MM.1S (cell line): ENCODE data around the gene TTLL1.

Source experiments
- DNase-seq: peaks from one replicate; pipeline ENCODE4 v3.0.0-alpha.2; 2015
- H2AFZ ChIP-seq: fragments of 300-600 bp; sonication (generic); 2 replicates; pipeline ENCODE4 v1.6.0; 2016; ENCODE audit warnings: antibody characterized with exemption, low read length
- H3F3A ChIP-seq: fragments of 300-600 bp; sonication (generic); 2 replicates; pipeline ENCODE4 v1.6.1; 2016; ENCODE audit warnings: mild to moderate bottlenecking, antibody characterized with exemption, low read length, moderate library complexity, mixed read lengths; ENCODE audit not compliant: insufficient read depth
- H3K27ac ChIP-seq: fragments of 300-600 bp; sonication (generic); 2 replicates; pipeline ENCODE4 v1.5.1; 2016; ENCODE audit warnings: mild to moderate bottlenecking, low read length
- H3K27me3 ChIP-seq: fragments of 300-600 bp; sonication (generic); replicated peaks from 2 replicates; pipeline ENCODE4 v1.6.0; 2016; ENCODE audit warnings: low read length; ENCODE audit not compliant: insufficient read depth
- H3K36me3 ChIP-seq: fragments of 300-600 bp; sonication (generic); replicated peaks from 2 replicates; pipeline ENCODE4 v1.6.1; 2016; ENCODE audit warnings: mild to moderate bottlenecking, low read length, mixed read lengths; ENCODE audit not compliant: insufficient read depth
- H3K4me1 ChIP-seq: fragments of 300-600 bp; sonication (generic); 2 replicates; pipeline ENCODE4 v1.6.1; 2016; ENCODE audit warnings: low read length, mixed read lengths
- H3K4me2 ChIP-seq: fragments of 300-600 bp; sonication (generic); 2 replicates; pipeline ENCODE4 v1.6.0; 2016; ENCODE audit warnings: low read depth, low read length
- H3K4me3 ChIP-seq: fragments of 300-600 bp; sonication (generic); 2 replicates; pipeline ENCODE4 v1.5.1; 2016; ENCODE audit warnings: low read length, mixed read lengths
- H3K79me2 ChIP-seq: fragments of 300-600 bp; sonication (generic); 2 replicates; pipeline ENCODE4 v1.6.1; 2016; ENCODE audit warnings: mixed run types, low read length, mixed read lengths
- H3K9ac ChIP-seq: fragments of 300-600 bp; sonication (generic); 2 replicates; pipeline ENCODE4 v1.6.1; 2016; ENCODE audit warnings: low read length, mixed read lengths
- H3K9me2 ChIP-seq: fragments of 300-600 bp; sonication (generic); replicated peaks from 2 replicates; pipeline ENCODE4 v1.6.1; 2016; ENCODE audit warnings: mild to moderate bottlenecking, low read length, mixed read lengths; ENCODE audit not compliant: insufficient read depth
- H3K9me3 ChIP-seq: fragments of 300-600 bp; sonication (generic); replicated peaks from 2 replicates; pipeline ENCODE4 v1.6.1; 2016; ENCODE audit warnings: mild to moderate bottlenecking, low read length, mixed read lengths; ENCODE audit not compliant: insufficient read depth
- H4K20me1 ChIP-seq: fragments of 300-600 bp; sonication (generic); 2 replicates; pipeline ENCODE4 v1.6.1; 2016; ENCODE audit warnings: mild to moderate bottlenecking, low read length, moderate library complexity, mixed read lengths; ENCODE audit not compliant: insufficient read depth
- CTCF ChIP-seq: fragments of 300-600 bp; sonication (generic); IDR thresholded peaks from 2 replicates; pipeline ENCODE4 v1.5.1; 2016; ENCODE audit warnings: antibody characterized with exemption, low read length, mixed read lengths
- EZH2 ChIP-seq: fragments of 300-600 bp; sonication (generic); optimal IDR thresholded peaks from 2 replicates; pipeline ENCODE3; 2017; ENCODE audit warnings: low read depth, mild to moderate bottlenecking, antibody characterized with exemption, low read length, mixed read lengths
- EZH2phosphoT487 ChIP-seq: fragments of 300-600 bp; sonication (generic); IDR thresholded peaks from 2 replicates; pipeline ENCODE4 v1.6.1; 2018; ENCODE audit warnings: antibody characterized with exemption, low read length

TTLL1 gene

GRCh38 chr22:43005106-43005505 is 84.1 kb downstream of the TTLL1 start:
- 0 out of 2 replicates have a peak, but pooled peaks cover 6% of the 10 kb centered on the region for H3K4me1 ChIP-seq
- H3K4me2 ChIP-seq = no peak overlapping the region
- H3F3A ChIP-seq = no peaks in the 10 kb centered on the region
- H3K36me3 ChIP-seq = no peaks in the 10 kb centered on the region
- no peak overlapping the region for H3K9ac ChIP-seq
- DNase-seq = no peak
- no peaks in the 10 kb centered on the region for H3K27me3 ChIP-seq
- H2AFZ ChIP-seq = no peak overlapping the region
- TF ChIP-seq CTCF = no peak
- TF ChIP-seq EZH2phosphoT487 = no peak
- TF ChIP-seq EZH2 = no peak
- no peaks in the 10 kb centered on the region for H3K9me2 ChIP-seq
- H3K4me3 ChIP-seq = no peak overlapping the region
- H3K9me3 ChIP-seq = no peaks in the 10 kb centered on the region
- H4K20me1 ChIP-seq = no peaks in the 10 kb centered on the region; the same call in none of the 2 replicates
- H3K27ac ChIP-seq = no peak overlapping the region
- peaks cover 67% of the 10 kb centered on the region for H3K79me2 ChIP-seq

- H3K9ac ChIP-seq = no peak overlapping the region
- H3K36me3 ChIP-seq = no peaks in the 10 kb centered on the region
- TF ChIP-seq CTCF (no peak), EZH2phosphoT487 (no peak), EZH2 (no peak)
- H3F3A ChIP-seq = no peaks in the 10 kb centered on the region
- H3K9me2 ChIP-seq = no peaks in the 10 kb centered on the region
- no peak overlapping the region for H2AFZ ChIP-seq
- no peaks in the 10 kb centered on the region for H3K9me3 ChIP-seq
- no peak overlapping the region for H3K4me3 ChIP-seq
- peaks cover 66% of the 10 kb centered on the region for H3K79me2 ChIP-seq
- no peaks in the 10 kb centered on the region for H3K27me3 ChIP-seq
- H3K27ac ChIP-seq = no peak overlapping the region
- 0 out of 2 replicates have a peak, but pooled peaks cover 6% of the 10 kb centered on the region for H3K4me1 ChIP-seq
- H4K20me1 ChIP-seq = no peaks in the 10 kb centered on the region; the same call in none of the 2 replicates
- no peak overlapping the region for H3K4me2 ChIP-seq
- no peak for DNase-seq
These were observed 84.7 kb downstream of the TTLL1 start for GRCh38 chr22:43004362-43005035.

GRCh38 chr22:43002202-43002586 is 87.0 kb downstream of the TTLL1 start:
- Histone ChIP-seq H3K79me2 (peaks cover 54% of the 10 kb centered on the region), H3K27ac (no peak overlapping the region), H3K27me3 (no peaks in the 10 kb centered on the region), H3K9ac (no peak overlapping the region), H3K9me3 (no peaks in the 10 kb centered on the region), H3K4me1 (0 out of 2 replicates have a peak, but pooled peaks cover 6% of the 10 kb centered on the region), H3K9me2 (no peaks in the 10 kb centered on the region), H4K20me1 (no peaks in the 10 kb centered on the region; the same call in none of the 2 replicates), H3K36me3 (no peaks in the 10 kb centered on the region), H3F3A (no peaks in the 10 kb centered on the region), H3K4me2 (no peak overlapping the region), H3K4me3 (no peak overlapping the region), H2AFZ (no peak overlapping the region)
- DNase-seq = no peak
- TF ChIP-seq EZH2phosphoT487 (no peak), EZH2 (no peak), CTCF (no peak)
